Muscle of arm (tissue), 12 donors: Measurements from ENCODE around the gene EEPD1. TPM values are rescaled to one million over a fixed set of nuclear protein-coding genes. Genes with fewer than 3 reads are reported as not detected.
A peak's percentile ranks its signal among the peaks of the same experiment; 100 is the strongest.
"Not testable (repeated sequence)": the region's sequence is repeated elsewhere in the genome, so short reads cannot be mapped to it uniquely, and the experiment has no call there.

Experiments
- DNase-seq: peaks from one replicate; pipeline ENCODE4 v3.0.0-alpha.2; 2013
- polyA plus RNA-seq, 12 donors: library from polyadenylated mRNA; unstranded; fragments of 120-200 nt; gene quantifications; one replicate each; pipeline ENCODE4 v1.2.1, GENCODE V29; 2013; ENCODE audit not compliant: insufficient read length in 12 of 12

Gene EEPD1
- polyA plus RNA-seq, 12 donors: 5.2 to 21.0 (median 12.1) TPM; not detected in 1

DNA sequence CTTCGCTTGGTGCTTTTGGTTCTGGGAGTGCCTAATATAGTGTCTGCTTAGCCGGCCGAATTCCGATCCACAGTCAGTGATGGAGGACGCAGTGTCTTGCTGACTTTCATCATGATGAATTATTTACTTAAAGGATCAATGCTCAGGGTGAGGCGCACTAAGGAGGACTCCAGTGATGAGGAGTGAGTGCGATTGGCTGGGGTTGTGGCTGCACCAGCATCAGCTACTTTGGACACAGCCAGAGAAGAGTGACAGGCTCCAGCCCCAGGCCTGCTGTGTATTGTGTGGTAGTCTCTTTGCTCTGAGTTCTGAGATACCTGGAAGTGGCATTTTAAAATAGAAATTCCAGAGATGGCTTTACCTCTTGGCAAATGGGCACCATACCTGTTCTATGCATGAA is 163.3 kb downstream of the EEPD1 start:
- DNase-seq: no peak

DNA sequence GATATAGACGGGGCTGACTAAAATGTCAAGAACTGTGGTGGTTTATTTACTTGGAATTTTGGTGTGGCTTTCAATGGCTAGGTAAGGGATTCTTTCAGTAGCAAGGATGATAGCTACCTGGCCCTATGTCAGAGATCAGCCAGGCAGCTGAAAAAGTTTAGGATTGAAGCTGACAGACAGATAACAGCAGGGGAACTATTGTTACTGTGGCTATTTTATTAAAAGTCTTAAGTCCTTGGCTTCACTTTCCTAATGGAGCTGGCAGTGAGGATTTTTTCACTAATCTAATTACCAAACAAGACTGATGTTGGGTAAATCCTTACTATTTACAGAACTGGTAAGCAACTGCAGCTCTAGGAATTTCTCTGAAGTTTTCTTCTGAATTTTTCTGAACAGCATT is 164.2 kb downstream of the EEPD1 start:
- no peak for DNase-seq

DNA sequence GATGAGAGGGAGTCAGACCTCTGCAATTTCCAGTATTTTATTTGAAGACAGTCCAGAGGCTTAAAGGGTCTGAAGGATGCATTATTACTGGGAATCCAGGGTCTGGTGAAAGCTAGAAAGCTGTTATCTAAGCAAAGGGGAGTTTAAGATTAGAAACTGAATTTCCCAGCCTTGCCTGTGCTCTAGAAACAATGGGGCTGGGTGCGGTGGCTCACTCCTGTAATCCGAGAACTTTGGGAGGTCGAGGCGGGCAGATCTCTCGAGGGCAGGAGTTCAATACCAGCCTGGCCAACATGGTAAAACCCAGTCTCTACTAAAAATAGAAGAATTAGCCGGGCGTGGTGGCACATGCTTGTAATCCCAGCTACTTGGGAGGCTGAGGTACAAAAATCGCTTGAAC is 165.1 kb downstream of the EEPD1 start:
- no peak for DNase-seq

DNA sequence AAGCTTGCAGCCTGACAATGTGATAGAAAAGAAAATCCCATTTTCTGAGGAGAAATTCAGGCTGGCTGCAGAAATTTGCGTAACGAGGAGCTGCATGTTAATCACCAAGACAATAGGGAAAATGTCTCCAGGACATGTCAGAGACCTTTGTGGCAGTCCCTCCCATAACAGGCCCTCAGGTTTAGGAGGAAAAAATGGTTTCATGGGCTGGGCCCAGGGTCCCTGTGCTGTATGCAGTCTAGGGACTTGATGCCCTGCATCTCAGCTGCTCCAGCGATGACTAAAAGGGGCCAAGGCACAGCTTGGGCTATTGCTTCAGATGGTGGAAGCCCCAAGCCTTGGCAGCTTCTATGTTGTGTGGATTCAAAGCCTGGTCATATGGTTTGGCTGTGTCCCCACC is 168.2 kb downstream of the EEPD1 start:
- DNase-seq: not testable (repeated sequence)

DNA sequence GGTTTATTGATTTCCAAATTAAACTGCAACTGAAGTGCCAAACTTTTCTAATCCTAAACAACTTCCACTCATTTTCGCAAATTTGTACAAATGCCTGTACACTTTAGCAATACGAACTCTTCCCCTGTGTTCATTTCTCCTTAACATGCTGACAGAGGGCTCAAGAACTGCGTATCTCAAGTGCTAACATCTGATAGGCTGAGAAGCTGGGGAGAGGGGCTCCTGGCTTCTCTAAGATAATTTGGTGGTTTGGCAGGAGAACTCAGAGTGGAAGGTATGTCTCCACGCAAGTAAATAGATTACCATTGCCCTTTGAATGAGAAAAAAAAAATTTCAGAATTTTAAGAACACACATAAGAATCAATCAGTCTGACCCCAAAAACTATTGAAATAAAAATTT is 183.3 kb downstream of the EEPD1 start:
- DNase-seq: no peak

DNA sequence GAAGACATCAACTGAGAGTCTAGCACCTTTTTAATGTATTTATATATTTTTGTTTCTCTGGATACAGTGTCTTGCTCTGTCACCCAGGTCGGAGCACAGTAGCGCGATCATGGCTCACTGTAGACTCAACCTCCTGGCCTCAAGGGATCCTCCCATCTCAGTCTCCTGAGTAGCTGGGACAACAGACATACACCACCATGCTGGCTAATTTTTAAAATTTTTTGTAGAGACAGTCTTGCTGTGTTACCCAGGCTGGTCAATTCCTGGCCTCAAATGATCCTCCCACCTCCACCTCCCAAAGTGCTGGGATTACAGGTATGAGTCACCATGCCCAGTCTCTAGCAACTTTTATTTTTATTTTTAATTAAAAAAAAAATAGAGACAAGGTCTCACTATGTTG is 185.2 kb downstream of the EEPD1 start:
- DNase-seq: no peak

DNA sequence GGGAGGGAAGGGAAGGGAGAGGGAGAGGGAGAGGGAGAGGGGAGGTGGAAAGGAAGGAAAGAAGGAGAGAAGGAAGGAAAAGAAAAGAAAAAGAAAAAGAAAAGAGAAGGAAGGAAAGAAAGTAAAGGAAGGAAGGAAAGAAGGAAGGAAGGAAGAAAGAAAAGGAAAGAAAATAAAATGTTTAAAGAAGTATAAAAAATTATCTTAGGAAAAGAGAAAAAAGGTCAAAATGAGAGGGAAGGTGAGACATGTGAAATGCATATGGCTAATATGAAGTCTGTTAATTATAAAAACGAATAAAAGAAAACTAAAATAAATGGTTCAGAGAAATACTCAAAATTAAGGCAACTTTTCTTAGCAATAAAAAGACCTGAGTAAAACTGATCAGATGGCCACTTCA is 190.5 kb downstream of the EEPD1 start:
- no peak for DNase-seq

DNA sequence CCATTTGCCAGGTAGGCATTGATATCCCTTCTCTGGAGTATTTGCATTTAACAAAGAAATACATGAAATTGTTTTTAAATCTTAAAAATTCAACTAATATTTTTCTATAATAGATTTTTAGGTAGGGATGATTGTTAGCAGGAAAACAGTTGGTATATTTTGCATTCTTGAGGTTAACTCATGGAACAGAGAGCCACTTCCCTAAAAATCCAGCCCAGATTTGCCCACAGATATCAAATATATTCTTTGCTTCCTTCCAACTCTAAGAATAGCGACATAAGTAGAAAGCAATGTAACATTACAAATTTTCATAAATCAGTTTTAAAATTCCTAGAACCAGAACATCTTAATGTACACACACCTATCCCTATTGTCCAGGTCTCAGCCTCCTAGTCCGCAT is 191.6 kb downstream of the EEPD1 start:
- no peak for DNase-seq

DNA sequence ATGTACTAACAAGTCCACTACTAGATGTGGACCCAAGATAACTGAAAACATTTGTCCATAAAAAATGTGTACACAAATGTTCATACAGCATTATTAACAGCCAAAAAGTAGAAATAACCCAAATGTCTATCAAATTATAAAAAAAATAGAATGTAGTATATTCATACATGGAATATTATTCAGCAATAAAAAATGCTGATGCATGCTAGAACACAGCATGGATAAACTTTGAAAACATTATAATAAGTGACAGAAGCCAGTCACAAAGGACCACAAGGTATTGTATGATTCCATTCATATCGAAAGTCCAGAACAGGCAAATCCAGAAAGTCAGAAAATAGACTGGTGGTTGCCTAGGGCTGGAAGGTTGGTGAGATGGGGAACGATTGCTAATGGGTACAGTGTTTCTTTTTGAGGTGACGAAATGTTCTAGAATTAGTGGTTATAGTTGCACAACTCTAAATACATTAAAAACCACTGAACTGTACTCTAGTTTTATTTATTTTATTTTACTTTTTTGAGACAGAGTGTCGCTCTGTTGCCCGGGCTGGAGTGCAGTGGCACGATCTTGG is 193.3 kb downstream of the EEPD1 start:
- DNase-seq: no peak

DNA sequence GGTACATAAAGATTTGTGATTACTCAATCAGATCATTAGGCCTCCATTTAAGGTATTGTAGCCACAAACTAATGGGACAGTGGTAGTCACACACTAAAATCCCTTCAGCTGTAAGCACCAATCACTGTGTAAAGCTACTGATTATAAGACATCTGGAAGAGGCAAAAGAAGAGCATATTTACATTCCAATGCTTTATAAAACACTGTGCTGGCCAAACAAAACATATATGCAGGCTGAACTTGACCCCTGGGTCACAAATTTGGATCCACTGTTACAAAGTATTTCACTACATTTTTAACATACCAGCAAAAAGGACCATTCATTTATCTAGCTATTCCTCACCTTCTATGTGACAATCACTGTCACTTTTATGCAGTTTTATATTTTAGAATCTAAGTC is 195.2 kb downstream of the EEPD1 start:
- peak; percentile 10 for DNase-seq

DNA sequence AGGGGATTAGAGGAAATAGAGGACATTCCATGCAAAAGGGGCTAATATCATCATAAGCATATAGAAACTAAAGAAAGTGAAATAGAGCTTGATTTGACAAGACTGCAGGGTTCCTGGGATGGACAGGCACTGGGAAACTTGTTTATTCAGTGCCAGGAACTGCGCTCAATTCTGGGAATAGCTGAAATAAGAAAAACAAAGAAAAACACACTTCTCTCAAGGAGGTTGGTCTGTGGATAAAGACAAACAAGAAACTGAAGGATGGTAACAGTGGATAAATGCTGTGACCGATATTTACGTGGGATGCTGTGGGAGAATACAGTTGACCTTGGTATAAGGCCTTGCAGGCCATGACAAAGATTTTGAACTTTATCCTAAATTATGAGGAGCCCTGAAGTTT is 195.7 kb downstream of the EEPD1 start:
- no peak for DNase-seq

DNA sequence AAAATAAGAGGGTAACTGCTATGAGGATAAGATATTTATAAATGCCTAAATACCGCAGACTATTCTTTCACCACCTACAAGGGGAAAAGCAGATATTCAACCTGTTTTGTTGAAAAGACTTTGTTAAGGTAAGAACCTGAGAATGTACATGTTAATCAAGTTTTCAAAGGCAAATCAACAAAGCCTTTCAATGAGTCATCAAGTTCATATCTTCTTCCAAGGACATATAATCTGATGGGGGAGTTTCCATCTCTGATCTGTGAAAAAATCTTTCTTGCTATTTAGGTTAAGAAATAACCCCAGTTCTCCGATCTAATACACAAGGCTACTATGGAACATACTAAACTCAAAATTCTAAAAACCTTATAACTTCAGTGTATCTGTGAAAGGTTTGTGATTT is 196.6 kb downstream of the EEPD1 start:
- no peak for DNase-seq

Other genes starting within 250 kb of the EEPD1 start
- gene ANLN, start 236.6 kb downstream of the EEPD1 start, polyA plus RNA-seq: 10 to 100 TPM in 11 of 12 donors, not detected in 1; 16.4 to 51.7 (median 32.2) TPM